SK-N-MC (cell line): Measurements from ENCODE around the gene CIAO3.

Experiments used
- EZH2 ChIP-seq: fragments of 200-600 bp; sonication (generic); IDR thresholded peaks from one replicate; pipeline ENCODE4 v1.6.1; 2017; ENCODE audit warnings: antibody characterized with exemption
- FOXP2 ChIP-seq: optimal IDR thresholded peaks from 2 replicates; pipeline ENCODE3; 2011; ENCODE audit warnings: mild to moderate bottlenecking, moderate library complexity; ENCODE audit not compliant: insufficient read depth; ENCODE audit errors: extremely low read length, control extremely low read depth

DNA sequence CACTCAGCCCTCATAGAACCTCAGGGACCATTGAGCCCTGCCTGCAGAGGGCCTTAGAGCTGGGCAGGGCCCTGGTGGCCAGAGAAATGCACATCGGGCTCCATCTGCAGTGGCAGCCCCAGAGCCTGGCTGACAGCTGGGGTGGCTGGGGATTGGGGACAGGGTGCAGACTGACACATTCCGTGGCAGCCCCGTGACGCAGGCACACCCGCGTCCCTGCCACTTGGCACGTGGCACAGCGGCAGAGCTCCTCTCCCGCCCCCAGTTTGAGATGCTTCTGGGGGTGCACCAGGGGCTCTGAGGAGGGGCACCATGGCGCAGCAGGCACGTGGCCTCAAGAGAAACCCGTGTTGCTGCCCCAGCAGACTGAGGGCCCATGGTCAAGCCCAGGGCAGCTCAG, 37.4 kb downstream of the CIAO3 start:
- TF ChIP-seq FOXP2: no peak
- TF ChIP-seq EZH2: no peak
